ENCODE measurements around the gene ZNF362. TPM values are rescaled to one million over a fixed set of nuclear protein-coding genes. Genes with fewer than 3 reads are reported as not detected.

Gene ZNF362
- total RNA-seq, 2 donors from 2014 or later = 7.9 to 17.9 TPM

- no peak for ATAC-seq
- H3K4me1 ChIP-seq = peaks cover 21% of the 10 kb centered on the region
- no peaks in the 10 kb centered on the region for H3K9me3 ChIP-seq
- 82 to 89% methylated on average over 10 of the region's 10 CpGs for WGBS, 2 donors
- DNase-seq = no peak
- no peak overlapping the region for H3K27ac ChIP-seq
- peaks cover 0 to 1% of the 10 kb centered on the region in 2 donors for H3K36me3 ChIP-seq (replicated peaks in 1 of 2; ENCODE audit: insufficient read depth in 1 of 2, low read depth in 2 of 2)
- H3K4me3 ChIP-seq = no peak overlapping the region
- TF ChIP-seq, protein P1, sequence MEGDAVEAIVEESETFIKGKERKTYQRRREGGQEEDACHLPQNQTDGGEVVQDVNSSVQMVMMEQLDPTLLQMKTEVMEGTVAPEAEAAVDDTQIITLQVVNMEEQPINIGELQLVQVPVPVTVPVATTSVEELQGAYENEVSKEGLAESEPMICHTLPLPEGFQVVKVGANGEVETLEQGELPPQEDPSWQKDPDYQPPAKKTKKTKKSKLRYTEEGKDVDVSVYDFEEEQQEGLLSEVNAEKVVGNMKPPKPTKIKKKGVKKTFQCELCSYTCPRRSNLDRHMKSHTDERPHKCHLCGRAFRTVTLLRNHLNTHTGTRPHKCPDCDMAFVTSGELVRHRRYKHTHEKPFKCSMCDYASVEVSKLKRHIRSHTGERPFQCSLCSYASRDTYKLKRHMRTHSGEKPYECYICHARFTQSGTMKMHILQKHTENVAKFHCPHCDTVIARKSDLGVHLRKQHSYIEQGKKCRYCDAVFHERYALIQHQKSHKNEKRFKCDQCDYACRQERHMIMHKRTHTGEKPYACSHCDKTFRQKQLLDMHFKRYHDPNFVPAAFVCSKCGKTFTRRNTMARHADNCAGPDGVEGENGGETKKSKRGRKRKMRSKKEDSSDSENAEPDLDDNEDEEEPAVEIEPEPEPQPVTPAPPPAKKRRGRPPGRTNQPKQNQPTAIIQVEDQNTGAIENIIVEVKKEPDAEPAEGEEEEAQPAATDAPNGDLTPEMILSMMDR (IDR thresholded peaks at IDR 0.05) = no peak
- TF ChIP-seq POLR2A (IDR thresholded peaks at IDR 0.05) = no peak
- intact Hi-C loops (cut with DNase I) = no loop called here
- H3K27me3 ChIP-seq = no peaks in the 10 kb centered on the region
Observed at GRCh38 chr1:33265780-33266605, 9.7 kb downstream of the ZNF362 start.

- H3K4me1 ChIP-seq = peaks cover 13% of the 10 kb centered on the region
- H3K36me3 ChIP-seq (replicated peaks in 1 of 2; ENCODE audit: insufficient read depth in 1 of 2, low read depth in 2 of 2) = peaks cover 0 to 1% of the 10 kb centered on the region in 2 donors
- DNase-seq (no peak), ATAC-seq (no peak)
- intact Hi-C loops (cut with DNase I) = no loop called here
- no peak for TF ChIP-seq POLR2A (IDR thresholded peaks at IDR 0.05)
- TF ChIP-seq, protein P1 (IDR thresholded peaks at IDR 0.05) = no peak
- H3K27me3 ChIP-seq = no peaks in the 10 kb centered on the region
- no peak overlapping the region for H3K4me3 ChIP-seq
- no peak overlapping the region for H3K27ac ChIP-seq
- H3K9me3 ChIP-seq = no peaks in the 10 kb centered on the region
- 87% methylated on average over 6 of the region's 6 CpGs for WGBS, 2 donors
Observed at GRCh38 chr1:33266766-33267165, 10.5 kb downstream of the ZNF362 start.

GRCh38 chr1:33267468-33268205 lies 11.3 kb downstream of the ZNF362 start:
- intact Hi-C loops (cut with DNase I) = no loop called here
- 79 to 90% methylated on average over 5 of the region's 5 CpGs for WGBS, 2 donors
- DNase-seq = no peak
- H3K4me1 ChIP-seq = peaks cover 12% of the 10 kb centered on the region
- no peak overlapping the region for H3K27ac ChIP-seq
- H3K4me3 ChIP-seq = no peak overlapping the region
- H3K9me3 ChIP-seq = no peaks in the 10 kb centered on the region
- no peak for TF ChIP-seq POLR2A (IDR thresholded peaks at IDR 0.05)
- TF ChIP-seq, protein P1 (IDR thresholded peaks at IDR 0.05) = no peak
- peaks cover 0 to 1% of the 10 kb centered on the region in 2 donors for H3K36me3 ChIP-seq (replicated peaks in 1 of 2; ENCODE audit: insufficient read depth in 1 of 2, low read depth in 2 of 2)
- H3K27me3 ChIP-seq = no peaks in the 10 kb centered on the region
- no peak for ATAC-seq

DNA sequence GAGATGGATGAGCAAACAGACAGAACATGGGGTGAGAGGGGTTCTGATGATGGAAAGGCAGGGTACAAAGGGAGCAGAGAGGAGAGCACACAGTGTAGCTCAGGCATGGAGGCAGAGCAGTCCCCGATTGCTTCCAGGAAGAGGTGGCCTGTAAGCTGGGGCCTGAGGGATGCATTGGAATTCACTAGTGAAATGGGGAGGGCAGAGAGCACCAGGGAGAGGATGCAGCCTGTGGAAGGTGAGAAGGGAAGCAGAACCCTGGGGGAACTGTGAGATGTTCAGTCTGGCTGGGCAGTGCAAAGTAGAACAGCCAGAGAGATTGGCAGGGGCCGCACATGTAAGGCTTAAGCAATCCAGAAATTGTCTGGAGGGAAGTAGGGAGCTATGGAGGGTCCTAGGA lies 12.2 kb downstream of the ZNF362 start:
- Histone ChIP-seq H3K4me1 (peaks cover 11% of the 10 kb centered on the region), H3K4me3 (no peak overlapping the region), H3K27ac (no peak overlapping the region), H3K9me3 (no peaks in the 10 kb centered on the region), H3K27me3 (no peaks in the 10 kb centered on the region), H3K36me3 (replicated peaks in 1 of 2; ENCODE audit: insufficient read depth in 1 of 2, low read depth in 2 of 2) (peaks cover 0 to 1% of the 10 kb centered on the region in 2 donors)
- TF ChIP-seq, protein P1 (IDR thresholded peaks at IDR 0.05) = no peak
- no peak for TF ChIP-seq POLR2A (IDR thresholded peaks at IDR 0.05)
- DNase-seq = no peak
- ATAC-seq = no peak
- intact Hi-C loops (cut with DNase I) = no loop called here
- WGBS, 2 donors = 87 to 90% methylated on average over 2 of the region's 2 CpGs
